SH-SY5Y (cell line): ENCODE data around the gene IFT122.

Experiments
- GATA2 ChIP-seq: IDR thresholded peaks from 2 replicates; pipeline ENCODE4 v1.6.1; 2011; ENCODE audit warnings: mild to moderate bottlenecking, low read depth, low read length
- GATA3 ChIP-seq: IDR thresholded peaks from 2 replicates; pipeline ENCODE4 v1.6.1; 2011; ENCODE audit warnings: low read depth, mild to moderate bottlenecking, low read length, moderate library complexity

Gene IFT122

GRCh38 chr3:129530821-129531220 is 90.8 kb downstream of the IFT122 start:
- TF ChIP-seq GATA2: no peak
- no peak for TF ChIP-seq GATA3

DNA sequence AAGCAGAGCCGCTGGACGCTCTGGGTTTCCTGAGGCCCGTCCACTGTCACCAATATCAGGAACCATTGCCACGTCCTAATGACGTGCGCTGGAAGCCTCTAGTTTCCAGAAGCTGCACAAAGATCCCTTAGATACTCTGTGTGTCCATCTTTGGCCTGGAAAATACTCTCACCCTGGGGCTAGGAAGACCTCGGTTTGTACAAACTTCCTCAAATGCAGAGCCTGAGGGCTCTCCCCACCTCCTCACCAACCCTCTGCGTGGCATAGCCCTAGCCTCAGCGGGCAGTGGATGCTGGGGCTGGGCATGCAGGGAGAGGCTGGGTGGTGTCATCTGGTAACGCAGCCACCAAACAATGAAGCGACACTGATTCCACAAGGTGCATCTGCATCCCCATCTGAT is 91.7 kb downstream of the IFT122 start:
- no peak for TF ChIP-seq GATA3
- no peak for TF ChIP-seq GATA2

DNA sequence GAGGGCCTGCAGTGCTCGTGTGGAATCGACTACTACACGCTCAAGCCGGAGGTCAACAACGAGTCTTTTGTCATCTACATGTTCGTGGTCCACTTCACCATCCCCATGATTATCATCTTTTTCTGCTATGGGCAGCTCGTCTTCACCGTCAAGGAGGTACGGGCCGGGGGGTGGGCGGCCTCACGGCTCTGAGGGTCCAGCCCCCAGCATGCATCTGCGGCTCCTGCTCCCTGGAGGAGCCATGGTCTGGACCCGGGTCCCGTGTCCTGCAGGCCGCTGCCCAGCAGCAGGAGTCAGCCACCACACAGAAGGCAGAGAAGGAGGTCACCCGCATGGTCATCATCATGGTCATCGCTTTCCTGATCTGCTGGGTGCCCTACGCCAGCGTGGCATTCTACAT is 92.2 kb downstream of the IFT122 start:
- TF ChIP-seq GATA2: no peak
- no peak for TF ChIP-seq GATA3

DNA sequence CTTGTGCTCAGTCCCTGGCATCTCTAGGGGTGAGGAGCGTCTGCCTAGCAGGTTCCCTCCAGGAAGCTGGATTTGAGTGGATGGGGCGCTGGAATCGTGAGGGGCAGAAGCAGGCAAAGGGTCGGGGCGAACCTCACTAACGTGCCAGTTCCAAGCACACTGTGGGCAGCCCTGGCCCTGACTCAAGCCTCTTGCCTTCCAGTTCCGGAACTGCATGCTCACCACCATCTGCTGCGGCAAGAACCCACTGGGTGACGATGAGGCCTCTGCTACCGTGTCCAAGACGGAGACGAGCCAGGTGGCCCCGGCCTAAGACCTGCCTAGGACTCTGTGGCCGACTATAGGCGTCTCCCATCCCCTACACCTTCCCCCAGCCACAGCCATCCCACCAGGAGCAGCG is 93.4 kb downstream of the IFT122 start:
- TF ChIP-seq GATA2 (no peak), GATA3 (no peak)

DNA sequence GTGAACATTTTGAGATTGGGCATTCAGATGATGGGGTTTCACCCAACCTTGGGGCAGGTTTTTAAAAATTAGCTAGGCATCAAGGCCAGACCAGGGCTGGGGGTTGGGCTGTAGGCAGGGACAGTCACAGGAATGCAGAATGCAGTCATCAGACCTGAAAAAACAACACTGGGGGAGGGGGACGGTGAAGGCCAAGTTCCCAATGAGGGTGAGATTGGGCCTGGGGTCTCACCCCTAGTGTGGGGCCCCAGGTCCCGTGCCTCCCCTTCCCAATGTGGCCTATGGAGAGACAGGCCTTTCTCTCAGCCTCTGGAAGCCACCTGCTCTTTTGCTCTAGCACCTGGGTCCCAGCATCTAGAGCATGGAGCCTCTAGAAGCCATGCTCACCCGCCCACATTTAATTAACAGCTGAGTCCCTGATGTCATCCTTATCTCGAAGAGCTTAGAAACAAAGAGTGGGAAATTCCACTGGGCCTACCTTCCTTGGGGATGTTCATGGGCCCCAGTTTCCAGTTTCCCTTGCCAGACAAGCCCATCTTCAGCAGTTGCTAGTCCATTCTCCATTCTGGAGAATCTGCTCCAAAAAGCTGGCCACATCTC is 94.5 kb downstream of the IFT122 start:
- TF ChIP-seq GATA2 (no peak), GATA3 (no peak)

DNA sequence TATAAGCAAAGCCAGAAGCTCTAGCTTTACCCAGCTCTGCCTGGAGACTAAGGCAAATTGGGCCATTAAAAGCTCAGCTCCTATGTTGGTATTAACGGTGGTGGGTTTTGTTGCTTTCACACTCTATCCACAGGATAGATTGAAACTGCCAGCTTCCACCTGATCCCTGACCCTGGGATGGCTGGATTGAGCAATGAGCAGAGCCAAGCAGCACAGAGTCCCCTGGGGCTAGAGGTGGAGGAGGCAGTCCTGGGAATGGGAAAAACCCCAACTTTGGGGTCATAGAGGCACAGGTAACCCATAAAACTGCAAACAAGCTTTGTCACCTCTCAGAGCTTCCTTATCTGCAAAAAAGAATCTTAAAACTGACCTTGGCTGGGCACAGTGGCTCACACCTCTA is 95.1 kb downstream of the IFT122 start:
- TF ChIP-seq GATA3 (no peak), GATA2 (no peak)

DNA sequence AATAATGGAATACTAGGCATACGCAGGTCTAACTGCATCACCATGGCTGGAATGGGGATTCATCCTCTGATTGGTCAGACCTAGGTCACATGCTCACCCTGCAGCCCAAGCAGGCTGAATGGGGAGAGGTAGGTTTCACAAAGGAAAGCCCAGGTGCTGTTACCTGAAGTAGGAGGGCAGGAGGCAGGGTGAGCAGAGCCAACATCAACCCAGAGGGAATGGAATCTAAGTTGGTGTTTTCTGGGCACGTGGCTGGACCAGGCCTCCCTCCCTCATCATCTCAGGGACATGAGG is 96.3 kb downstream of the IFT122 start:
- TF ChIP-seq GATA2: no peak
- TF ChIP-seq GATA3: no peak

- TF ChIP-seq GATA3 (no peak), GATA2 (no peak)
Observed at GRCh38 chr3:129536804-129537203, 96.8 kb downstream of the IFT122 start.

- TF ChIP-seq GATA3 (no peak), GATA2 (no peak)
Observed at GRCh38 chr3:129539206-129539605, 99.2 kb downstream of the IFT122 start.

DNA sequence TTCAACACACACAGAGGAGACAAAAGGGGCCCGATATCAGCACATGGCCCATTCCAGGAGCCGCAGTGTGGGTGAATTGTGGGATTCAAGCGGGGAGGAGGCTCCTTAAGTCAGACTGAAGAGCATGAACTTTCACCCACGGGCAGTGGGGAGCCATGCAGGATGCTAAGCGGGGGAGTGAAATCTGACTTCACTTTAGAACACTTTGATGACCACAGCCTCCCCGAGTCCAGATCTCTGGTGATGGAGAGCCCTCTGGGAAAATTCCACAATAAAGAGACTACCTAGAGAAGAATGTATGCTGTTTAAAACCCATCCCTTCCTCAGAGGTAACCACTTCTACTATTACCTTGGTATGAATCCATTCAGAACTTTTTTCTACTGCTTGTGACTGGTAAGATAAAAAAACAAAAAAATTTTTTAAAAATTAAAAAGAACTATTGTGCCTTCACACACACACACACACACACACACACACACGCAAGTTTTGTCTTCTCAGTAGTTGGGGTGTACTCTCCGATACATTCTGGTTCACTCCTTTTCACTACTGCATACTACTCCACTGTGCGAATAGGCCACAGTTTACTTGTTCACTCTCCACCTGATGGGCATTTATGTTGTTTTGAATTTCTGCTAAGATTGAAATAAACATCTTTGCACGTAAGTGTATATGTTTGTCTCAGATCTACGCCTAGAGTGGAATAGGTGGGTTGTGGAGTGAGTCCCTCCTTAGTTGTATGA is 100.9 kb downstream of the IFT122 start:
- TF ChIP-seq GATA2 (no peak), GATA3 (no peak)

GRCh38 chr3:129542747-129543146 is 102.7 kb downstream of the IFT122 start:
- TF ChIP-seq GATA2: no peak
- no peak for TF ChIP-seq GATA3

DNA sequence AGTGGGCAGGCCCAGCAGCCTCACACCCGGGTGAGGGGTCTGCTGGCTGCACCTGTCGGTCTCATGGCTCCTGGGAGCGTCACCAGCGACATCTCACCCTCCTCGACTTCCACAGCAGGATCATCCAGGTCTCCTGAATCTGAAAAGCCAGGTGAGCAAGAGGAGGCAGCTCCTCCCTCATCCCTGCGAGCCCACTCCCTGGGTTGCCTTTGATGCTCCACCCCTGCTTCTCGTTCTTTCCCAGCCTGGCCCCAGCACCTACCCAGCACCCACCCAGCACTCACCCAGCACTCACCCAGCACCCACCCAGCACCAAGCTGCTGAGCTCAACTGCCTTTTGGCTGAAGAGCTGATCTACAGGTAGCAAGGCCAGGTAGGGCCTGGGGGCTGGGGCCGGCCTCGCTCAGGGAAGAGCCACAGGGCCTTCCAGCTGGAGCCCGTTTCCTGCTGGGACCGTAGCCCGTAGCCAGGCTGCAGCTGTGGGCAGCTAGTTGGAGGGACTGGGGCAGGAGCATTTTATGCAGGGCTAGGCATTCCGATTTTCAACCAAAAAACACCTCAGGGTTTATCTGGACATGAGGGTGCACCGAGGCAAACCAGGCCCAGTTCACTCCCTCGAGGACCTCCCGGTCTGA is 103.2 kb downstream of the IFT122 start, which contains the start of gene H1-8:
H1-8 (plus strand) TSS at position 20 of the 635 bp plus-strand sequence; CDS start at position 64, 44 bp downstream.
- TF ChIP-seq GATA3: no peak
- no peak for TF ChIP-seq GATA2

- TF ChIP-seq GATA2: no peak
- no peak for TF ChIP-seq GATA3
Observed at GRCh38 chr3:129543999-129544398, 104.0 kb downstream of the IFT122 start.

DNA sequence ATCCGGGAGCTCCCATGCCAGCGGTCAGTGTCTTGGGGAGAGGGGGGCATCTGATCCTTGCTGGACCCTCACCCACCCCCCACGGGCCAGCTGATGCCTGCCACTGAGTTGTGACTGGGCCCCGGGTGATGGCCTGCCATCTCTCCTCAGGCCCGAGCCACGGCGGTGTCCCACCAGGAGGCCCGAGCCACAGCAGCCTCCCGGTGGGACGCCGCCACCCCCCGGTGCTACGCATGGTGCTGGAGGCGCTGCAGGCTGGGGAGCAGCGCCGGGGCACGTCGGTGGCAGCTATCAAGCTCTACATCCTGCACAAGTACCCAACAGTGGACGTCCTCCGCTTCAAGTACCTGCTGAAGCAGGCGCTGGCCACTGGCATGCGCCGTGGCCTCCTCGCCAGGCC is 107.2 kb downstream of the IFT122 start:
- TF ChIP-seq GATA2: no peak
- no peak for TF ChIP-seq GATA3

GRCh38 chr3:129548104-129548965 is 108.3 kb downstream of the IFT122 start:
- no peak for TF ChIP-seq GATA3
- no peak for TF ChIP-seq GATA2
